ENCODE measurements around the gene FOXJ1. TPM values are rescaled to one million over a fixed set of nuclear protein-coding genes. Genes with fewer than 3 reads are reported as not detected.

Gene FOXJ1
- total RNA-seq, 1 donor from 2014 or later, result 2.1 TPM

DNA sequence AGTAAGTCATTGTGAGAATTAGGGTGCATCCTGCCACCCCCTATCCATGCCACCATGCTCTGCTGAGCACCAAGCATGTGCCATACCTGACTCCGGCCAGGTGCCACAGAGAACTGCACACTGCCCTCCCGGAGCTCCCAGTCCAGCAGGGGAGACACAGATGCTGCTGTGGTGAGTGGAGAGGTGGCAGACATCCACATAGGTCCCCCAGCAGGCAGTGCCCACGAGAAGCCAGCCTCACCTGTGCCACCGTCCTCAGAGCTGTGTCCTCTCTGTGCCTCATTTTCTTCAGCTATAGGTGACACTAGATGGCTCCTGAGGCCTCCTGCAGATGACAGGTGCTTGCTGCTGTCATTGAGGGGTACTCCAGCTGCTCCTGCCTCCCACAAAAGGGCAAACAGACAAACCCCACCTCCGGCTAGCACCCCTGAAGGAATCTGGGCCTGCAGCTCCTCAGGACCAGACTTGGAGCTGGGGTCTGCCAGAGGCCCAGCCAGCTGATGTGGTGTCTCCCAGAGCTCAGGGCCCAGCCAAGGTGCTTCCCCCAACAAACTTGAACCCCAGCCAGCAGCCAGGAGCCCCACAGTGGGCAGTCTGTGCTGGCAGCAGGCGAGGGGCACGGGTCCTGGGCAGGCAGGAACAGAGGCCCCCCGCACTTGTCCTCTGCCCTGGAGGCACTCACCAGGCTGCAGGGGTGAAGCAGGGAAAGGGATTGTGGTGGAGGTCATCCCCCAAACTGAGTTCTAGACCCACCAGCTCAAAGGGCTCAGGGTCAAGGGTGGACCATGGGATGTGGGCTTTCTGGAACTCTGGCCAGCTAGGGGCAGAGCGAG lies 17.1 kb downstream of the FOXJ1 start:
- H3K4me1 Mint-ChIP-seq (ENCODE audit: unreplicated experiment), result peaks cover 22% of the 10 kb centered on the region
- H3K27ac Mint-ChIP-seq (ENCODE audit: unreplicated experiment), result no peak overlapping the region
- no peaks in the 10 kb centered on the region for H3K9me3 Mint-ChIP-seq (ENCODE audit: unreplicated experiment)
- no peaks in the 10 kb centered on the region for H3K36me3 Mint-ChIP-seq (ENCODE audit: low read depth, unreplicated experiment)
- H3K4me3 Mint-ChIP-seq (ENCODE audit: unreplicated experiment), result no peak overlapping the region
- peaks cover 9% of the 10 kb centered on the region for H3K27me3 Mint-ChIP-seq (ENCODE audit: unreplicated experiment)
- no peak for DNase-seq (ENCODE audit: low spot score)
- TF ChIP-seq, protein P1, sequence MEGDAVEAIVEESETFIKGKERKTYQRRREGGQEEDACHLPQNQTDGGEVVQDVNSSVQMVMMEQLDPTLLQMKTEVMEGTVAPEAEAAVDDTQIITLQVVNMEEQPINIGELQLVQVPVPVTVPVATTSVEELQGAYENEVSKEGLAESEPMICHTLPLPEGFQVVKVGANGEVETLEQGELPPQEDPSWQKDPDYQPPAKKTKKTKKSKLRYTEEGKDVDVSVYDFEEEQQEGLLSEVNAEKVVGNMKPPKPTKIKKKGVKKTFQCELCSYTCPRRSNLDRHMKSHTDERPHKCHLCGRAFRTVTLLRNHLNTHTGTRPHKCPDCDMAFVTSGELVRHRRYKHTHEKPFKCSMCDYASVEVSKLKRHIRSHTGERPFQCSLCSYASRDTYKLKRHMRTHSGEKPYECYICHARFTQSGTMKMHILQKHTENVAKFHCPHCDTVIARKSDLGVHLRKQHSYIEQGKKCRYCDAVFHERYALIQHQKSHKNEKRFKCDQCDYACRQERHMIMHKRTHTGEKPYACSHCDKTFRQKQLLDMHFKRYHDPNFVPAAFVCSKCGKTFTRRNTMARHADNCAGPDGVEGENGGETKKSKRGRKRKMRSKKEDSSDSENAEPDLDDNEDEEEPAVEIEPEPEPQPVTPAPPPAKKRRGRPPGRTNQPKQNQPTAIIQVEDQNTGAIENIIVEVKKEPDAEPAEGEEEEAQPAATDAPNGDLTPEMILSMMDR (IDR thresholded peaks at IDR 0.05; ENCODE audit: unreplicated experiment), result no peak

- H3K27me3 Mint-ChIP-seq (ENCODE audit: unreplicated experiment), result peaks cover 9% of the 10 kb centered on the region
- H3K27ac Mint-ChIP-seq (ENCODE audit: unreplicated experiment), result no peak overlapping the region
- DNase-seq (ENCODE audit: low spot score), result no peak
- no peaks in the 10 kb centered on the region for H3K36me3 Mint-ChIP-seq (ENCODE audit: low read depth, unreplicated experiment)
- TF ChIP-seq, protein P1 (IDR thresholded peaks at IDR 0.05; ENCODE audit: unreplicated experiment), result no peak
- no peaks in the 10 kb centered on the region for H3K9me3 Mint-ChIP-seq (ENCODE audit: unreplicated experiment)
- peaks cover 22% of the 10 kb centered on the region for H3K4me1 Mint-ChIP-seq (ENCODE audit: unreplicated experiment)
- no peak overlapping the region for H3K4me3 Mint-ChIP-seq (ENCODE audit: unreplicated experiment)
These were observed 17.9 kb downstream of the FOXJ1 start for GRCh38 chr17:76123191-76123499.

DNA sequence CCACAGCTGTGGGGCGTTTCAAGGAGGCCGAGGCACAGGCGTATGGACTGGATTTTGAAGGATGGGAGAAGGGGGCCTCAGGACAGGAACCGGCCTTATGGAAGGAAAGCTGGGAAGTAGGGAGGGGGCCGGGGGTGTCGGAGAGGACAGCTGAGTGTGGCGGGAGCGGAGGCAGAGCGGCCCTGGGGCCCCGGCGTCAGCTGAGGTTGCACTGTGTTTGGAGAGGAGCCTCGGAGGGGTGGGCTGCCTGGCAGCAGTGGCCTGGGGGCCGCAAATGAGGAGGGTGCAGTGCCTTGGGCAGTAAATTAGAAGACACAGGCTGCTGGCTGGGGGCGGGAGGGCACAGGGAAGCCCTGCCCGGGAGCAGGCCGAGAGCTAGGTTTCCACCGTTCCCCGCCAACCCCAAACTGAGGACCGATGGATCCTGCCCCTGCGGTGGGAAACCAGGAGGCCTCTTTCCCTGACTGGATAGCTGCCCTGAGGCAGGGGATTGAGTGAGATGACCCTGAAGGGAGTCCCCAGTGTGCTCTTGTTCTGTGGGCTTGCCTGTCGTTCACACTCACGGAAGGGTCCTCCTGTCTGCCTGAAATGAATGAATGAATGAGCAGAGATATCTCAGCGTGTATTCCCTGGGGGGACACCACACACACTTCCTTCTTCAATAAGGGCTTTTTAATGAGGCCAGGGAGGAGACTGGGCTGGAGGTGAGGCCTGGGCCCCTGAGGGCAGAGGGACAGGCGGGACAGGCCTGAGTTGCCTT lies 18.4 kb downstream of the FOXJ1 start:
- Mint-ChIP-seq H3K9me3 (ENCODE audit: unreplicated experiment) (no peaks in the 10 kb centered on the region), H3K4me3 (ENCODE audit: unreplicated experiment) (no peak overlapping the region), H3K4me1 (ENCODE audit: unreplicated experiment) (peaks cover 22% of the 10 kb centered on the region), H3K27me3 (ENCODE audit: unreplicated experiment) (peaks cover 9% of the 10 kb centered on the region), H3K27ac (ENCODE audit: unreplicated experiment) (no peak overlapping the region), H3K36me3 (ENCODE audit: low read depth, unreplicated experiment) (no peaks in the 10 kb centered on the region)
- TF ChIP-seq, protein P1 (IDR thresholded peaks at IDR 0.05; ENCODE audit: unreplicated experiment), result no peak
- DNase-seq (ENCODE audit: low spot score), result peak; percentile 4

- H3K27ac Mint-ChIP-seq (ENCODE audit: unreplicated experiment), result no peak overlapping the region
- TF ChIP-seq, protein P1 (IDR thresholded peaks at IDR 0.05; ENCODE audit: unreplicated experiment), result no peak
- H3K27me3 Mint-ChIP-seq (ENCODE audit: unreplicated experiment), result peaks cover 9% of the 10 kb centered on the region
- no peaks in the 10 kb centered on the region for H3K9me3 Mint-ChIP-seq (ENCODE audit: unreplicated experiment)
- H3K4me1 Mint-ChIP-seq (ENCODE audit: unreplicated experiment), result peaks cover 18% of the 10 kb centered on the region
- DNase-seq (ENCODE audit: low spot score), result no peak
- H3K4me3 Mint-ChIP-seq (ENCODE audit: unreplicated experiment), result no peak overlapping the region
- H3K36me3 Mint-ChIP-seq (ENCODE audit: low read depth, unreplicated experiment), result no peaks in the 10 kb centered on the region
These were observed 19.1 kb downstream of the FOXJ1 start for GRCh38 chr17:76121932-76122430.

DNA sequence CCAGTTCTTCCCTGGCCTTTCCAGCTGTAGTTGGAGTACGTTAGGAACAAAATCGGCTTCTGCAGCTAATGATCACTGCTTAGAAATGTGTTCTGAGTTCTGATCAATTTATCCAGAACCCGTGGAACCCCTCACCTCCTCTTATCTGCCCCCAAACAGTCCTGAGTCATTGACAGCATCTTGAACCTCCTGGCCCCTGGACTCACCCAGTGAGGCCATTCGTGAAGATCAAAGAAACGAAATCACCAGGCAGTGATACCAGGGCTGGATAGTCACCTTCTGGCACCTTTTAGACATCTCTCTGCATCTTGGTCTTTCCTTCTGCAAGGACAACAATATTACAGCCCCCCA lies 20.4 kb downstream of the FOXJ1 start:
- Mint-ChIP-seq H3K4me3 (ENCODE audit: unreplicated experiment) (no peak overlapping the region), H3K27ac (ENCODE audit: unreplicated experiment) (peak overlapping the region; percentile 6)

More for the DNA sequence above, 20.4 kb downstream of the FOXJ1 start:
- Mint-ChIP-seq H3K4me1 (ENCODE audit: unreplicated experiment) (peaks cover 16% of the 10 kb centered on the region), H3K36me3 (ENCODE audit: low read depth, unreplicated experiment) (no peaks in the 10 kb centered on the region), H3K9me3 (ENCODE audit: unreplicated experiment) (no peaks in the 10 kb centered on the region), H3K27me3 (ENCODE audit: unreplicated experiment) (peaks cover 9% of the 10 kb centered on the region)
- DNase-seq (ENCODE audit: low spot score), result no peak
- TF ChIP-seq, protein P1 (IDR thresholded peaks at IDR 0.05; ENCODE audit: unreplicated experiment), result no peak
